ENCODE measurements around the gene GSE1. TPM values are rescaled to one million over a fixed set of nuclear protein-coding genes. Genes with fewer than 3 reads are reported as not detected.

Gene GSE1
- total RNA-seq, 1 experiment from 2014 or later, result 1.9 TPM

DNA sequence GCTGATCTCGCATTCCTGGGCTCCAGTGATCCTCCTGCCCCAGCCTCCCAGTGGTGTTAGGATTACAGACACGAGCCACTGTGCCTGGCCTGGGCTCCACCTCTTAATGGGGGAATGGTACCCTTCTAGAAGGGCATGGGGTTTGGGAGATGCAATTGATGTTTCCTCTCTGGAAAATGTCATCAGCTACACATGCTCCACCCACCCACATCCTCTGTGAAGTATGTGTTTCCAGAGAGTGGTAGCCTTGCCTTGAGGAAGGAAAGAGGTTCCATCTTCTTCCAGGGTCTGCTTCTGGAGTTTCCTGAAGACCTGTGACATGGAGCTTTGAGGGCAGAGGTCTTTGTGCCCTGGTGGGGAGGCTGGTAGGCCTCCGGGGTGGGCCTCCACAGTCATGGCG, 45.2 kb upstream of the GSE1 start:
- H3K9ac ChIP-seq (ENCODE audit: low read length), result no peak overlapping the region
- peaks cover 5% of the 10 kb centered on the region; the same call in 1 of the 2 replicates for H4K20me1 ChIP-seq (ENCODE audit: insufficient read depth, low read depth, low read length)
- H3K79me2 ChIP-seq (ENCODE audit: low read length), result no peaks in the 10 kb centered on the region
- H2AFZ ChIP-seq (ENCODE audit: low read length), result no peak overlapping the region
- H3K4me3 ChIP-seq (ENCODE audit: low read length), result no peak overlapping the region
- no peak overlapping the region for H3K27ac ChIP-seq (ENCODE audit: low read length)
- H3K36me3 ChIP-seq (ENCODE audit: insufficient read depth, low read length), result no peaks in the 10 kb centered on the region
- no peaks in the 10 kb centered on the region for H3K9me2 ChIP-seq (replicated peaks; ENCODE audit: insufficient read depth, low read length)
- no peaks in the 10 kb centered on the region for H3K9me3 ChIP-seq (ENCODE audit: low read length)
- peaks cover 15% of the 10 kb centered on the region for H3K4me1 ChIP-seq (ENCODE audit: low read length)
- no peak for DNase-seq
- no peak overlapping the region for H3K4me2 ChIP-seq (ENCODE audit: low read depth, low read length, poor library complexity, severe bottlenecking)
- no peaks in the 10 kb centered on the region for H3K27me3 ChIP-seq (ENCODE audit: low read length)

DNA sequence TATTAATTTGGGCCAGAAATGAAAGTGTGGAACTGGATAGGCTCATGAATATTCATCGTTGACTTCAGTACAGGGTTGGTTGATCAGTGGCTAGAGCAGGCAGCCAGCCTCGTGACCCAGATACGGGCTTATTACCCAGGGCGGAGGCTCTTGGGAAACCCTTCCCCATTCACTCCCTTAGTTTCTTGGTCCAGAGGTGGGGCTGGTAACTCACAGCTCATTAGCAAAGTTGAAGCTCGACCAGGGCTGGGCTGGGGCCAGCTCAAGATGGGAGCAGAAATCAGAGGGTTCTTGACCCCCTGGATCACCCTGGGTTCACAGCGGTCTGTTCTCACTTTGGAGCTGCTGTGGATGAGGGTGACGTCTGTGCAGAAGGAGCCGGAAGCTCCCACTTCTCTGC, 44.6 kb upstream of the GSE1 start:
- no peaks in the 10 kb centered on the region for H3K9me2 ChIP-seq (replicated peaks; ENCODE audit: insufficient read depth, low read length)
- peaks cover 5% of the 10 kb centered on the region; the same call in 1 of the 2 replicates for H4K20me1 ChIP-seq (ENCODE audit: insufficient read depth, low read depth, low read length)
- no peaks in the 10 kb centered on the region for H3K79me2 ChIP-seq (ENCODE audit: low read length)
- no peaks in the 10 kb centered on the region for H3K27me3 ChIP-seq (ENCODE audit: low read length)
- H3K9me3 ChIP-seq (ENCODE audit: low read length), result no peaks in the 10 kb centered on the region
- no peak overlapping the region for H2AFZ ChIP-seq (ENCODE audit: low read length)
- no peak overlapping the region for H3K27ac ChIP-seq (ENCODE audit: low read length)
- peaks cover 15% of the 10 kb centered on the region for H3K4me1 ChIP-seq (ENCODE audit: low read length)
- H3K9ac ChIP-seq (ENCODE audit: low read length), result no peak overlapping the region
- H3K4me3 ChIP-seq (ENCODE audit: low read length), result no peak overlapping the region
- H3K4me2 ChIP-seq (ENCODE audit: low read depth, low read length, poor library complexity, severe bottlenecking), result no peak overlapping the region
- no peak for DNase-seq
- no peaks in the 10 kb centered on the region for H3K36me3 ChIP-seq (ENCODE audit: insufficient read depth, low read length)

DNA sequence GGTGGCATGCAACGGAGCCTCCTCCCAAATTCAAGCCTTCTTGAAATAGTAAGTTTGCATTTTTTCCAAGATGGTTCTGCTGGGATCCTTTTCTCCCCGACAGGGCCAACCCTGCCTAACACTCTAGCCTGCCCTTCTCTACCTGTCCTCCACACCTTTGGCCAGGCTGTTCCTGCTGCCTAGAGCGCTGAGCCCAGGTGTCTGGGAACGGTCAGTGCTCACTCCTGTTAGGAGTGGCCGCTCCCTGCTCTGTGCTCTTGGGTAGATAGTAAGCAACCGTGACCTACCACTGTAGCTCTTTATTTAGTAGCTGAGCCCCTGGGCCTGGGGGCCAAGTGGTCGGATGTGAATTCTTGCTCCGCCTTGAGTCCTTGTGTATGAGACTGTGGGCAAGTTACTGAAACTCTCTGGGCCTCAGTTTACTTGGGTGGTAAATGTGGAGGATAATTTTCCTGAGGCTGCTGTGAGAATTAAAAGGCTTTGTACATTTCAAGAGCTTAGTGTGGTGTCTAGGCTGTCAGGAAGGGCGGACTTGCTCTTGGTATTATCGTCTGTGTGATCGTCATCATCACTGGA, 44.0 kb upstream of the GSE1 start:
- no peak for DNase-seq
- Histone ChIP-seq H3K27ac (ENCODE audit: low read length) (no peak overlapping the region), H4K20me1 (ENCODE audit: insufficient read depth, low read depth, low read length) (peaks cover 5% of the 10 kb centered on the region; the same call in 1 of the 2 replicates), H3K9me3 (ENCODE audit: low read length) (no peaks in the 10 kb centered on the region), H3K4me3 (ENCODE audit: low read length) (no peak overlapping the region), H3K4me1 (ENCODE audit: low read length) (peaks cover 15% of the 10 kb centered on the region), H3K9ac (ENCODE audit: low read length) (no peak overlapping the region), H2AFZ (ENCODE audit: low read length) (no peak overlapping the region), H3K4me2 (ENCODE audit: low read depth, low read length, poor library complexity, severe bottlenecking) (no peak overlapping the region), H3K36me3 (ENCODE audit: insufficient read depth, low read length) (no peaks in the 10 kb centered on the region), H3K79me2 (ENCODE audit: low read length) (no peaks in the 10 kb centered on the region), H3K9me2 (replicated peaks; ENCODE audit: insufficient read depth, low read length) (no peaks in the 10 kb centered on the region), H3K27me3 (ENCODE audit: low read length) (no peaks in the 10 kb centered on the region)

DNA sequence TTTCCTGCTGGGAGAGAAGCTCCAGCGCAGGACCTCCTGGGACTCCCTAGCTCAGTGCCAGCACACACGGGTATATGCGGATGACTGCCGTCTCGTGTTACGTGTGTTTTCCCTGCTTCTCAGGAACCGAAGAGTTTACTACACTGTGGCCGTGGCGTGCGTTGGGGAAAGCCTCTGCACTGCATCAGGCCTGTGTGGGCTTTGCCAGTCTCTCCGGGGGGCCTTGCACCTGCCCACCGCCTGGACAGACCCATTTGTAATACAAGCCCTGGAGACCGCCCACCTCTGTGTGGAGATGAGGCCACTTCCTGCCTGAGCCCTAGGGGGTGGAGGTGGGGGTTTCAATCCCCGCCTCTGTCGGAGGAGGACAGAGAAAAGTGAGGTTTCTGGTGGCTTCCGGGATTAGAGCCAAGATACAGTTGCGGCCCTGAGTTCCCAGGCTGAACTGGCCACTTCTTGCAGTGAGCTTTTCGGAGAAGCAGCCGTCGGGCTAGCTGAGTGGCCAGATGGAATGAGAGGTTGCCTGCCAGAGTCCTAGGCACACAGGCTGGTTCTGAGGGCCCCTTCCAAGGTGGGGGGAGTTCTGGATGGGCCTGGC, 43.4 kb upstream of the GSE1 start:
- Histone ChIP-seq H4K20me1 (ENCODE audit: insufficient read depth, low read depth, low read length) (peaks cover 5% of the 10 kb centered on the region; the same call in 1 of the 2 replicates), H3K79me2 (ENCODE audit: low read length) (no peaks in the 10 kb centered on the region)

GRCh38 chr16:85570213-85570734, 42.8 kb upstream of the GSE1 start:
- Histone ChIP-seq H3K9me2 (replicated peaks; ENCODE audit: insufficient read depth, low read length) (no peaks in the 10 kb centered on the region), H3K36me3 (ENCODE audit: insufficient read depth, low read length) (no peaks in the 10 kb centered on the region), H3K79me2 (ENCODE audit: low read length) (no peaks in the 10 kb centered on the region), H3K4me3 (ENCODE audit: low read length) (no peak overlapping the region), H2AFZ (ENCODE audit: low read length) (no peak overlapping the region), H3K27ac (ENCODE audit: low read length) (no peak overlapping the region), H3K4me1 (ENCODE audit: low read length) (peaks cover 15% of the 10 kb centered on the region), H3K4me2 (ENCODE audit: low read depth, low read length, poor library complexity, severe bottlenecking) (peak overlapping the region; percentile 26), H3K9ac (ENCODE audit: low read length) (no peak overlapping the region), H3K9me3 (ENCODE audit: low read length) (no peaks in the 10 kb centered on the region), H3K27me3 (ENCODE audit: low read length) (no peaks in the 10 kb centered on the region), H4K20me1 (ENCODE audit: insufficient read depth, low read depth, low read length) (peaks cover 5% of the 10 kb centered on the region; the same call in 1 of the 2 replicates)
- no peak for DNase-seq

More for the DNA sequence above, 43.4 kb upstream of the GSE1 start:
- Histone ChIP-seq H3K27me3 (ENCODE audit: low read length) (no peaks in the 10 kb centered on the region), H3K4me2 (ENCODE audit: low read depth, low read length, poor library complexity, severe bottlenecking) (peak overlapping the region; percentile 26), H2AFZ (ENCODE audit: low read length) (no peak overlapping the region), H3K36me3 (ENCODE audit: insufficient read depth, low read length) (no peaks in the 10 kb centered on the region), H3K27ac (ENCODE audit: low read length) (no peak overlapping the region), H3K9me2 (replicated peaks; ENCODE audit: insufficient read depth, low read length) (no peaks in the 10 kb centered on the region), H3K9me3 (ENCODE audit: low read length) (no peaks in the 10 kb centered on the region), H3K4me3 (ENCODE audit: low read length) (no peak overlapping the region), H3K9ac (ENCODE audit: low read length) (no peak overlapping the region), H3K4me1 (ENCODE audit: low read length) (peaks cover 15% of the 10 kb centered on the region)
- no peak for DNase-seq

DNA sequence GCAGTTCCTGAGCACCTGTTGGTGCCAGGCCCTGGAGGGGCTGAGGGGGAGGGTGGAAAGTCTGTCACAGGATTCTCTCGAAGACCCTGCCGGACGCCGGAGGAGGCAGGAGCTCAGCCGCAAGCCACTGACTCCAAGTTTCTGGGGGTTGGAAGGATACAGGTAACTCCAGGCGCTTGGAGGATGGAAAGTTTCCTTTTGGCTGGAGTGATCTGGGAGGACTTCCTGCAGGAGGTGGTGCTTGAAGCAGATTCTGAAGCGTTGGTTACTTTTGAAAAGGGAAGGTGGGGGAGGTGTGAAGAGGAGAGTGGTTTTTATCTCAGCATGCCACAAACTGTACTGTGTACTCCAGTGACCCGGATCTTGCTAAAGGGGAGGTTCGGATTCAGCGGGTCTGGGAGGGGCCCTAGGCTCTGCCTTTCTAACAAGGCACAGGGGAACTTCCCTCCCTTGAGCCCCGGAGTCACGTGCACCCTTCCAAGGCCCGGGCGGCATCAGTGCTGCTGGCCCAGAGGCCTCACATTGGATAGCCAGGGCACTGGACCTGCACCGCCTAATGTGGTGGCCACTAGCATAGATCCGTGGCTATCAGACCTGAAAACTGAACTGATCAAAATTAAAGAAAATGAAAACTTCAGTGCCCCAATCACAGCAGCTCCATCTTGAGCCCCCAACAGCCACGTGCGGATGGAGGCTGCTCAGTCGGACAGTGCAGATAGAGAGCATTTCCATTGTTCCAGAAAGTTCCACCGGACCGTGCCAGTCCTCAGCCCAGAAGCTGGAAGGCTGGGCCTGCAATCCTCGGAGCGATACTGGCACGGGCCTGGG, 42.2 kb upstream of the GSE1 start:
- Histone ChIP-seq H3K36me3 (ENCODE audit: insufficient read depth, low read length) (no peaks in the 10 kb centered on the region), H3K27ac (ENCODE audit: low read length) (no peak overlapping the region), H2AFZ (ENCODE audit: low read length) (no peak overlapping the region), H3K4me3 (ENCODE audit: low read length) (no peak overlapping the region), H3K4me2 (ENCODE audit: low read depth, low read length, poor library complexity, severe bottlenecking) (no peak overlapping the region), H3K27me3 (ENCODE audit: low read length) (no peaks in the 10 kb centered on the region), H3K9ac (ENCODE audit: low read length) (no peak overlapping the region), H3K4me1 (ENCODE audit: low read length) (peaks cover 15% of the 10 kb centered on the region), H3K9me2 (replicated peaks; ENCODE audit: insufficient read depth, low read length) (no peaks in the 10 kb centered on the region), H3K79me2 (ENCODE audit: low read length) (no peaks in the 10 kb centered on the region), H3K9me3 (ENCODE audit: low read length) (no peaks in the 10 kb centered on the region), H4K20me1 (ENCODE audit: insufficient read depth, low read depth, low read length) (peaks cover 5% of the 10 kb centered on the region; the same call in 1 of the 2 replicates)
- no peak for DNase-seq

GRCh38 chr16:85571563-85571812, 41.6 kb upstream of the GSE1 start:
- no peak overlapping the region for H3K4me2 ChIP-seq (ENCODE audit: low read depth, low read length, poor library complexity, severe bottlenecking)

More at GRCh38 chr16:85571563-85571812, 41.6 kb upstream of the GSE1 start:
- H3K36me3 ChIP-seq (ENCODE audit: insufficient read depth, low read length), result no peaks in the 10 kb centered on the region
- peaks cover 5% of the 10 kb centered on the region; the same call in 1 of the 2 replicates for H4K20me1 ChIP-seq (ENCODE audit: insufficient read depth, low read depth, low read length)
- no peak overlapping the region for H2AFZ ChIP-seq (ENCODE audit: low read length)
- no peak for DNase-seq
- no peak overlapping the region for H3K27ac ChIP-seq (ENCODE audit: low read length)
- no peak overlapping the region for H3K4me3 ChIP-seq (ENCODE audit: low read length)
- H3K9me3 ChIP-seq (ENCODE audit: low read length), result no peaks in the 10 kb centered on the region
- H3K9me2 ChIP-seq (replicated peaks; ENCODE audit: insufficient read depth, low read length), result no peaks in the 10 kb centered on the region
- H3K4me1 ChIP-seq (ENCODE audit: low read length), result peaks cover 15% of the 10 kb centered on the region
- no peak overlapping the region for H3K9ac ChIP-seq (ENCODE audit: low read length)
- no peaks in the 10 kb centered on the region for H3K27me3 ChIP-seq (ENCODE audit: low read length)
- no peaks in the 10 kb centered on the region for H3K79me2 ChIP-seq (ENCODE audit: low read length)

Measured in Karpas-422 (cell line).